Thyroid gland (tissue), 4 donors: ENCODE data around the gene MYO1E.

Experiments
- POLR2A ChIP-seq, 2 donors: fragments of 450-650 bp; IDR thresholded peaks; one replicate each; pipeline ENCODE4 v1.6.1; 2017; ENCODE audit warnings: antibody characterized with exemption in 2 of 2, mild to moderate bottlenecking in 2 of 2, moderate library complexity in 1 of 2
- TF ChIP-seq, protein P1 (sequence below), 6 experiments: fragments of 200-600 bp in 3 of 6; fragments of 450-650 bp in 3 of 6; sonication (generic) in 3 of 6; IDR thresholded peaks; one replicate each; pipeline ENCODE4 v1.5.1; 2016 to 2019; ENCODE audit warnings: antibody characterized with exemption in 6 of 6, mild to moderate bottlenecking in 2 of 6, inconsistent platforms in 1 of 6, moderate library complexity in 1 of 6

DNA sequence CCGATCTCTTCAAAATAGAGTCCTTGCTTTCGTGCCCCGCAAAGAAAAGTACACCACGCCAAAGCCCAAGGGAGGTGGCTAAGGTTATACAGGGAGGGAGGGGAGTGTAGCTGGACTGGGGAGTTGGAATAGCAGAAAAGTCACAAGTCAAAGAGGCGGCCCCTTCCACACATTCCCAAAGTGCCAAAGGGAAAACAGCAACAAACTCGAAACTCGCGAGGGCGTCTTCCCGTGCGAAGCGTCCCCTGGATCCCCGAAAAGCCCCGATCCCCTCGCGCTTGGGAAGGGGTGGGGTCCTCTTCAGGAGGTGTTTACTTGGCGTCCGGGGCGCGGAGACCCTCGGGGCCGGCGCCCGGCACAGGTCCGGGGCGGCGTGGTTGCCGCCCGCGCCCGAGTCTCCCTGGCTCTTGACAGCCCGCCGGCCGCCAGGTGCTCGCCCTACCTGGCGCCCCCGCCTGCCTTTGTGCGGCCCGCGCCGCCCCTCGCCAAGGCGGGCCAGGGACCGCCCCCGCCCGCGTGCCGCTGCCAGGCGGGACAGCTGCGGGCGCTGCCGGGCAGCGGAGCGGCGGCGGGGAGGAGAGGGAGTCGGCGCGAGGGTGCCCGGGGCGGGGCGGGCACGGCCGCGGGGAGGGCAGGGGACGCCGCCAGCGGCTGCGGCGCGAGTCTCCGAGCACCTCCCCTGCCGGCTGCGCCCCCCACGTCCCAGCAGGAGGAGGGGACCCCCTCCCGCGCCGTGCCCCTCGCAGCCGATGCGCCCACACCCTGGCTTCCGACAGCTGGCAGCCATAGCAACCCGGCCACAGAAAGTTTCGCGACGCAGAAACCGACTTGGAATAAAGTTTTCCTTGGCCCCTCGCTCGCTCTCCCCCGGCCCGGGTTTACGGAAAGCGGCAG is 966 bp downstream of the MYO1E start:
- TF ChIP-seq, protein P1, sequence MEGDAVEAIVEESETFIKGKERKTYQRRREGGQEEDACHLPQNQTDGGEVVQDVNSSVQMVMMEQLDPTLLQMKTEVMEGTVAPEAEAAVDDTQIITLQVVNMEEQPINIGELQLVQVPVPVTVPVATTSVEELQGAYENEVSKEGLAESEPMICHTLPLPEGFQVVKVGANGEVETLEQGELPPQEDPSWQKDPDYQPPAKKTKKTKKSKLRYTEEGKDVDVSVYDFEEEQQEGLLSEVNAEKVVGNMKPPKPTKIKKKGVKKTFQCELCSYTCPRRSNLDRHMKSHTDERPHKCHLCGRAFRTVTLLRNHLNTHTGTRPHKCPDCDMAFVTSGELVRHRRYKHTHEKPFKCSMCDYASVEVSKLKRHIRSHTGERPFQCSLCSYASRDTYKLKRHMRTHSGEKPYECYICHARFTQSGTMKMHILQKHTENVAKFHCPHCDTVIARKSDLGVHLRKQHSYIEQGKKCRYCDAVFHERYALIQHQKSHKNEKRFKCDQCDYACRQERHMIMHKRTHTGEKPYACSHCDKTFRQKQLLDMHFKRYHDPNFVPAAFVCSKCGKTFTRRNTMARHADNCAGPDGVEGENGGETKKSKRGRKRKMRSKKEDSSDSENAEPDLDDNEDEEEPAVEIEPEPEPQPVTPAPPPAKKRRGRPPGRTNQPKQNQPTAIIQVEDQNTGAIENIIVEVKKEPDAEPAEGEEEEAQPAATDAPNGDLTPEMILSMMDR (IDR thresholded peaks at IDR 0.05): peak in 1 of 6 experiments; percentile 24
- peak in 1 of 2 donors; percentile 65 for TF ChIP-seq POLR2A (IDR thresholded peaks at IDR 0.05)
